ENCODE data around the gene TMUB2.

The TMUB2 gene

DNA sequence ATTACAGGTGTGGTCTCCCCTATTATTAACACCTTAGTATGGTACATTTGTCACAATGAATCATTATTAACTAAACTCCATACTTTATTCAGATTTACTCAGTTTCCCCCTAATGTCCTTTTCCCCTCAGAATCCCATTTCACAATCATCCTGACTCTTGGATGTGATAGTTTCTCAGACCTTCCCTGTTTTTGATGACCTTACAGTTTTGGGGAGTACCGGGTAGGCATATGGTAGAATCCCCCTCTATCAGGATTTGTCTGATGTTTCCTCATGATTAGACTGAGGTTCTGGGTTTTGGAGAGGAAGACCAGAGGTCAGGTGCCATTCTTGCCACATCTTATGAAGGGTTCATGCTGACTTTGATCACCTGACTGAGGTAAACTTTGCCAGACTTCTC is 22.3 kb upstream of the TMUB2 start:
- Histone ChIP-seq H3K27ac (no peak overlapping the region), H3K27me3 (ENCODE audit: insufficient read depth, low read depth, severe bottlenecking) (no peaks in the 10 kb centered on the region), H3K9me3 (ENCODE audit: severe bottlenecking) (no peaks in the 10 kb centered on the region), H3K36me3 (peaks cover 16% of the 10 kb centered on the region), H3K4me3 (ENCODE audit: low read depth, low read length) (no peak overlapping the region)
- no peak for DNase-seq
- TF ChIP-seq, protein P1, sequence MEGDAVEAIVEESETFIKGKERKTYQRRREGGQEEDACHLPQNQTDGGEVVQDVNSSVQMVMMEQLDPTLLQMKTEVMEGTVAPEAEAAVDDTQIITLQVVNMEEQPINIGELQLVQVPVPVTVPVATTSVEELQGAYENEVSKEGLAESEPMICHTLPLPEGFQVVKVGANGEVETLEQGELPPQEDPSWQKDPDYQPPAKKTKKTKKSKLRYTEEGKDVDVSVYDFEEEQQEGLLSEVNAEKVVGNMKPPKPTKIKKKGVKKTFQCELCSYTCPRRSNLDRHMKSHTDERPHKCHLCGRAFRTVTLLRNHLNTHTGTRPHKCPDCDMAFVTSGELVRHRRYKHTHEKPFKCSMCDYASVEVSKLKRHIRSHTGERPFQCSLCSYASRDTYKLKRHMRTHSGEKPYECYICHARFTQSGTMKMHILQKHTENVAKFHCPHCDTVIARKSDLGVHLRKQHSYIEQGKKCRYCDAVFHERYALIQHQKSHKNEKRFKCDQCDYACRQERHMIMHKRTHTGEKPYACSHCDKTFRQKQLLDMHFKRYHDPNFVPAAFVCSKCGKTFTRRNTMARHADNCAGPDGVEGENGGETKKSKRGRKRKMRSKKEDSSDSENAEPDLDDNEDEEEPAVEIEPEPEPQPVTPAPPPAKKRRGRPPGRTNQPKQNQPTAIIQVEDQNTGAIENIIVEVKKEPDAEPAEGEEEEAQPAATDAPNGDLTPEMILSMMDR (IDR thresholded peaks at IDR 0.05; ENCODE audit: low read depth, low read length): no peak

DNA sequence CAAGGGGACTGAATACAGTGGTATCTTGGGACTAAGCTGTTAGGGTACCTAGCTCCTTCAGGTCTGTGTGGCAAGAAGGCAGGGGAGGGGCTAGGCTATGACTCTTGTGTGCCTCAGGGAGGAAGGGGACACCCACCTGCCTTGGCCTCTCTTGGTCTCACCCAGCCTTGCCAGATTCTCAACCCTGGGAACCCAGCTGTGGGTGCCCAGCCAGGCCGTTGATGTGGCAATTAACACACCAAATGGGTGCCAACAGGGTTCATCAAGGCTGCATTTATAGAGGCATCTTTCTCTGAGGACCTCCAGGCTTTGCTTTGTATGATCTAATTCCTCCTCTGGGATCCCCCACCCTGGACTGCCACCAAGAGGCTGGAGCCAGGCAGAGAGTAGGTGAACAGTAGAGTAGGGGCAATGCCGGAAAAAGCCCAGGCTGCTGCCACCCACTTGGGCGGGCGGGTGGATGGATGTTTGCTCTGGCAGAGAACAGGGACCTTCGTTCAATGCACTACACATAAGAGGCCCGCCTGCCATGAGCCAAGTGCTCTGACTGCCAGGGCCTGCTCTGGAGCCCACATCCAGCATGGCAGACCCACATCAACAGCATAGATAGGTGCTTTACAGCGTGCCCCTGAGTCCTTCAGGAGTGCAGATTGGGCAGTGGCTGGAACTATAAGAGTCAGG is 19.5 kb upstream of the TMUB2 start:
- H3K36me3 ChIP-seq: peaks cover 4% of the 10 kb centered on the region; the same call in 1 of the 2 replicates
- H3K9me3 ChIP-seq (ENCODE audit: severe bottlenecking): no peaks in the 10 kb centered on the region
- H3K27ac ChIP-seq: no peak overlapping the region; the same call in 1 of the 2 replicates
- no peak for DNase-seq
- H3K4me3 ChIP-seq (ENCODE audit: low read depth, low read length): no peak overlapping the region
- TF ChIP-seq, protein P1 (IDR thresholded peaks at IDR 0.05; ENCODE audit: low read depth, low read length): 0 out of 2 replicates have a peak, but pooled peaks have one; percentile 6
- no peaks in the 10 kb centered on the region for H3K27me3 ChIP-seq (ENCODE audit: insufficient read depth, low read depth, severe bottlenecking)

DNA sequence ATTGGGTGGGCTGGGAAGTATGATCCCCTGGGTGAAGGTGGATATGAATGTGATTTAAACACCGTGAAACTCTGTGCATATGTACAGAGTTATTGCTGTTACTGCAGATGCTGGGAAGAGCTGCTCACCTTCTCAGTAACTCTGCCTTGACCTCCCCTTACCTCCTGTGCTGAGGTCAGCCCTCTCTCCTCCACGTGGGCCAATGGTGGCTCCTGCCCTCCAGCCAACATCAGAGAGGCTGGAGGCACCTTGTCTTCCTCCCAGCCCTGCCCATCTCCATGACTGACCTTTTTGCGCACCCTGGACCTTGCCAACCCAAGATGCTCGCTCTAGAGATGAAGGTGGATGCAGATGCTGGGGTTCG is 16.7 kb upstream of the TMUB2 start:
- H3K27ac ChIP-seq: peak overlapping the region; percentile 76
- peaks cover 9% of the 10 kb centered on the region for H3K36me3 ChIP-seq
- no peaks in the 10 kb centered on the region for H3K27me3 ChIP-seq (ENCODE audit: insufficient read depth, low read depth, severe bottlenecking)
- H3K4me3 ChIP-seq (ENCODE audit: low read depth, low read length): no peak overlapping the region
- TF ChIP-seq, protein P1 (IDR thresholded peaks at IDR 0.05; ENCODE audit: low read depth, low read length): no peak
- no peaks in the 10 kb centered on the region for H3K9me3 ChIP-seq (ENCODE audit: severe bottlenecking)
- DNase-seq: no peak

DNA sequence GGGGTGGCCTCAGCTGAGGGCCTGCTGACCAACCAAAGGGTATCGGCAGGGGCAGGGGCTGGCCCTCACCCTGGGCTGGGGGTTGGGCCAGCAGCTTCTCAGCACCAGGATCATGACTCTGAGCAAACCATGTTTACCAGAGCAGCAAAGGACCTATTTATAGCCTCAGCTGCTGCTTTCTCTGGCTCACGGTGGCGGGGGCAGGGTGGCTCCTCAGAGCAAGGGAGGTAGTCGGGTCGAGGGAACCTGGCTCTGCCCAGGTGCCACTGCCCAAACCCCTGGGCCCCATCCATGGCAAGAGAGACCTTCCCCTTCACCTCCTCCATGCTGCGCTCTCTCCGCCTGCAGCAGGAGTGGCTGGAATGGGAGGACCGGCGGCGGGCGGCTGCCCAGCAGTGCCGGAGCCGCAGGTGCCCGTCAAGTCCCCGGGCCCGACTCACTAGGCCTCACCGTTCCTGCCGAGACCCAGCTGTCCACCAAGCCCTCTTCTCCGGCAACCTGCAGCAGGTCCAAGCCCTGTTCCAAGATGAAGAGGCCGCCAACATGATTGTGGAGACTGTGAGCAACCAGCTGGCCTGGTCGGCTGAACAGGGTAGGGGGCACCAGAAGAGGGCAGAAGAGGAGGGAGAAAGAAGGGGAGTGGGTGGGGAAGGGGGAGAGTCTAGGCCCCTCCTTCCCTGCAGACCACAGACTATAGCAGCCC is 16.1 kb upstream of the TMUB2 start, which contains the start of gene ASB16:
TSS of gene ASB16 (plus strand) at position 206 of the 703 bp plus-strand sequence. CDS start at position 292, 86 bp downstream.
- peak within 1 kb of the TSS; percentile 76 for H3K27ac ChIP-seq
- TF ChIP-seq, protein P1 (IDR thresholded peaks at IDR 0.05; ENCODE audit: low read depth, low read length): peak; percentile 34
- DNase-seq: peak; percentile 75
- peaks cover 10% of the 10 kb centered on the region for H3K36me3 ChIP-seq
- H3K4me3 ChIP-seq (ENCODE audit: low read depth, low read length): peak within 1 kb of the TSS; percentile 19
- no peaks in the 10 kb centered on the region for H3K27me3 ChIP-seq (ENCODE audit: insufficient read depth, low read depth, severe bottlenecking)
- H3K9me3 ChIP-seq (ENCODE audit: severe bottlenecking): no peaks in the 10 kb centered on the region

DNA sequence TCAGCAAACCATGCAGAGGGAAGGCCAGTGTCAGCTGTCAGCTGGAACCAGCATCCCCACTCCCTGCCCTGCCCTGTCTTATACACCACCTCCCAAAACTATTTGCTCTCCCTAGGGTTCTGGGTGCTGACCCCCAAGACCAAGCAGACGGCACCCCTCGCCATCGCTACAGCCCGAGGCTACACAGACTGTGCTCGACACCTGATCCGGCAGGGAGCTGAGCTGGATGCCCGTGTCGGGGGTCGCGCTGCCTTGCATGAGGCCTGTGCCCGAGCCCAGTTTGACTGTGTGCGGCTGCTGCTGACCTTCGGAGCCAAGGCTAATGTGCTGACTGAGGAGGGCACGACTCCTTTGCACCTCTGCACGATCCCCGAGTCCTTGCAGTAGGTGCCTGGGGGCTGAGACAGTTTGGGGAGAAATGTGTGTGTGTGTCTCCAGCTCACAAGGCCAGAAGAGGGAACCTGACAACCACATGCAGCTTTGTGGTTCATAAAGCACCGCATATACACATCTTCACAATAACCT is 14.8 kb upstream of the TMUB2 start:
- no peak overlapping the region for H3K4me3 ChIP-seq (ENCODE audit: low read depth, low read length)
- 0 out of 2 replicates have a peak overlapping the region, but pooled peaks have one; percentile 18 for H3K27ac ChIP-seq
- no peaks in the 10 kb centered on the region for H3K27me3 ChIP-seq (ENCODE audit: insufficient read depth, low read depth, severe bottlenecking)
- no peak for DNase-seq
- no peaks in the 10 kb centered on the region for H3K9me3 ChIP-seq (ENCODE audit: severe bottlenecking)
- peaks cover 24% of the 10 kb centered on the region for H3K36me3 ChIP-seq
- TF ChIP-seq, protein P1 (IDR thresholded peaks at IDR 0.05; ENCODE audit: low read depth, low read length): no peak
